Sciatic nerve (tissue), 2 donors: ENCODE measurements around the gene GNGT2. TPM values are rescaled to one million over a fixed set of nuclear protein-coding genes. Genes with fewer than 3 reads are reported as not detected.

Experiments used
- ATAC-seq: fragments of 200-7000 bp; cut with Tn5 transposase; one replicate; pipeline ENCODE4 v1.9.1; 2020; ENCODE audit warnings: mild to moderate bottlenecking, moderate library complexity
- DNase-seq: peaks from one replicate; pipeline ENCODE4 v3.0.0-alpha.2; 2020; ENCODE audit warnings: low spot score
- intact Hi-C: fragments of 100-400 bp; cut with DNase I; formaldehyde crosslinking; loops from one replicate; pipeline ENCODE4 v1.14.2; 2022
- total RNA-seq: library from RNA; stranded (reverse); fragmentation: NEBNext Ultra II Directional; extraction: Animal tissue kit (Norgen Biotek cat#: 25700); gene quantifications from one replicate; pipeline ENCODE4 v1.2.1, GENCODE V29; 2021
- donor health status: DM: no; HTN: no; CAD: no.
- donor health status: DM: no; HTN: no; CAD: no.

The GNGT2 gene
- total RNA-seq, 1 donor from 2014 or later: 1.3 TPM

DNA sequence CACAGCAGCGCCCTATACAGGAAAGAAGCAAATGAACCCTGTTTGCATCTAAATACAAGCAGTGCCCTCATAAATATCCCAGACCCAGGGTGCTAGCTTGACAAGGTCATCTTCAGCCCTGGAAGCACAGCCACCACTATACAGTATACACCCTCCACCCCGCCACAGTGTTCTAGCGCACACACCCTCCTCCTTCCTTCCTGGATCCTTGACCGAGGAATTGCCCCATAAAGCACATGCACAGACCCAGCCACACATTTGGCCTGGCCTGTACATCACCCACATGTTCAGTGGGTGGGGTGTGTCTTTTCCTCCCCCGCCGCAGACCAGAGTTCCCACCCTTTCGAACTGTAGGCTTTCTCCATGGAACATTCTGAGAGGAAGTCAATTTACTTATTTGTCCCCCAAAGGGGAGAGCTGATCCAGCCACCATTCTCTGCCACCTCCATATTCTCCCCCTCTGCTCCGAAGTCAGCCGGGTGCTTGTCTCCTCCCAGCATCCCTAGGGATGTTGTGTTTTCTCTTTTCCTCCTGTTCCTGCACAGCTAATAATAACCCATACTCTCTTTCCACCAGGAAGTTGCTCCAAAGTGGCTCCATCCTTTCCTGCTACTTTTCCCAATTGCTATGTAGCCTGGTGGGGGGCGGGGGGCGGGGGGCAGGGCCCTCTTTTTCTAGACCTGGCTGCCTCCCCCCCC lies 6.7 kb upstream of the GNGT2 start:
- ATAC-seq: peak; percentile 60
- intact Hi-C loops: no loop called here
- no peak for DNase-seq

GRCh38 chr17:49216482-49216881 lies 6.1 kb upstream of the GNGT2 start:
- DNase-seq: no peak
- intact Hi-C loops: no loop called here
- ATAC-seq: no peak

- intact Hi-C loops: no loop called here
- no peak for DNase-seq
- no peak for ATAC-seq
These were observed 4.4 kb upstream of the GNGT2 start for GRCh38 chr17:49214676-49215360.

DNA sequence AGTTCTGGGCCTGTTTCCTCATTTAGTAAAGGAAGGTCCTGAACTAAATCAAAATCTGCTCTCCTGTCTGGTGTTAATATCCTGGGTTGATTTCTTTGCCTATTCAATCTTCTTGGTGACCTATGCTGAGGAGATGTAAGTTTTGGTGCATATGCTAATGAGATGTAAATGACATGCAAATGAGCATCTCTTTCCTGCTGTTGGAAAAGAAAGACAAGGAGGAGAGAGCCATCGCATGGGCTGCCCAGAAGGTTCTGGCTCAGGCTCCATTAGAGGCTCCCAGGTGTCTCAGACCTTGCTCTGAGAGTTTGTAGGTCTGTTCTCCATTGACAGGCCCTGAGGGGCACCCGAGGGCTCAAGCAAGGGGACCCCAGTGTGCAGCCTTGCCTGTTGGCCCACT lies 3.5 kb upstream of the GNGT2 start:
- intact Hi-C loops: no loop called here
- DNase-seq: no peak
- no peak for ATAC-seq

GRCh38 chr17:49213399-49213798 lies 3.0 kb upstream of the GNGT2 start:
- intact Hi-C loops: no loop called here
- ATAC-seq (no peak), DNase-seq (no peak)

DNA sequence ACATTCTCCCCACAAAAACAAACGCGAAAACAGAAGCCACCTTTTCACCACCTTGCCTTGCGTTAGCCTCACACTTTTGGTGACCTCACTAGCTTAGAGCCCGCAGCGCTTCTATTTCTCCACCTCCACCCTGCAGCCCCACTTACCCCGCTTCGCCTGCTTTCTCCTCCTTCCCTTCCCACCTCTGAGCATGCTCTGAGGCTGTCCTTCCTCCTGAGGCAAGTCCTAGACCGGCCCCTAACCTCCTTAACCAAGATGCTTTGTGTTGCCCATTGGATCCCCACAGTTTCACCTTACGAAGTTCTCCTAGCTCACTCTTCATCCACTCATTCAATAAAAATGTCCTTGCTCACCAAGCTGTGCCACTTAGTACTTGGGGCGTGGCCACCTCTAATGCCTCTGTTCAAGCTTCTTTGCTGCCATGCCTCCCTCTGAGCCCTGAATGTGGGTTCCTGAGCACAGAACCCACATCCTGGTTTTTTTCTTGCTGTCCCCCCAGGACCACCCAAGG lies 1.3 kb downstream of the GNGT2 start:
- intact Hi-C loops: loop anchor here (10.0 kb wide), 1 partner anchor 176 kb away; no protein-coding TSS in a partner anchor
- ATAC-seq (no peak), DNase-seq (no peak)

DNA sequence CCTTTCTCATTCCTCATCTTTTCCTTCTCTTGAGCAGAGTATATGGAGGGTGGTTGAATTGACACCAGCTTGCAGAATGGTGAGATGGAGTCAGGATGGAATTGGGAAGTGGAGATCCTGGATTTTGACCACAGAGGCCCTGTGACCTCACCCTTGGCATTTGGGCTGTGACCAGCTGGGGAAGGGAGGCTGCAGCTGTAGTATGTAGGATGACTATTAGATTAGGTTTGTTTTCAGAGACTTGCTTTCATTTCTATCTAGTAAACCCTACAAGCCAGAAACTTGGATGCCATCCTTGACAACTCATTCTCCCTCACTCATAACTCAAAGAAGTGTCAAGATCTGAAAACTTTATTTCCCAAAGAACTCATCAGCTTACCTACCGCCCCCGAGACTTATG lies 5.9 kb downstream of the GNGT2 start:
- no peak for DNase-seq
- intact Hi-C loops: loop anchor here (10.0 kb wide), 1 partner anchor 180 kb away; no protein-coding TSS in a partner anchor
- no peak for ATAC-seq

- no peak for ATAC-seq
- DNase-seq: no peak
- intact Hi-C loops: loop anchor here (10.0 kb wide), 1 partner anchor 181 kb away; no protein-coding TSS in a partner anchor
These were observed 6.6 kb downstream of the GNGT2 start for GRCh38 chr17:49203796-49204195.

- intact Hi-C loops: loop anchor here (10.0 kb wide), 1 partner anchor 183 kb away; no protein-coding TSS in a partner anchor
- ATAC-seq: no peak
- DNase-seq: no peak
These were observed 8.9 kb downstream of the GNGT2 start for GRCh38 chr17:49201481-49201927.

DNA sequence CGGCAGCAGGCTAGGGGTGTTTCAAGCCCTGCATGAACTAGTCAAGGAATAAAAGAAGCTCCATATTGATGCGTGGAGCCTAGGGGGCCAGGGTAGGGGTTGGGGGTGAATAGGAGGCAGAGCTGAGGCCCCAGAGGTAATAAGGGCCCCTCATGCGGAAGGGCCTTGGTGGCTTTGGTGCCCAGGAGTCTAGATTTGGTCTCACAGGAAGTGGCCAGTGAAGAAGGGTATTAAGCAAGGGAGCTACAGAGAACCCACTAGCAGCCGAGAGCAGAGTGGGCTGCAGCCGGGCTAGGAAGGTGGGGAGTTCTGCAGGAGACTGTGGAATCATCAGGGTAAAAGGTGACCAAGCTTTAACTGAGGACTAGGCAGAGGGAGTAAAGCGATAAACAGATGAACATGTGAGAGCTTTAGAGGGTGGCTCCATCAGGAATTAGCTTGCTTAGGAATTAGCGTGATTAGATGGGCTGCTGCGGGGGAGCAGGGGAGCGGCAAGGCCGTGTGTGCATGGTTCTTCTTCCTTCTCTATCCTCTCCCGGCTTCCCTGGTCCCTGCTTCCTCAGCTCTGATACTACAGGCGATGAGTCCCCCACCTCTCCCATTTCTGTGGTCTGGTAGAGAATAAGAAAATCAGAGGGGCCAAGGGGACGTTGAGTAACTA lies 9.8 kb downstream of the GNGT2 start:
- DNase-seq (no peak), ATAC-seq (no peak)
- intact Hi-C loops: loop anchor here (10.0 kb wide), 1 partner anchor 184 kb away; no protein-coding TSS in a partner anchor

DNA sequence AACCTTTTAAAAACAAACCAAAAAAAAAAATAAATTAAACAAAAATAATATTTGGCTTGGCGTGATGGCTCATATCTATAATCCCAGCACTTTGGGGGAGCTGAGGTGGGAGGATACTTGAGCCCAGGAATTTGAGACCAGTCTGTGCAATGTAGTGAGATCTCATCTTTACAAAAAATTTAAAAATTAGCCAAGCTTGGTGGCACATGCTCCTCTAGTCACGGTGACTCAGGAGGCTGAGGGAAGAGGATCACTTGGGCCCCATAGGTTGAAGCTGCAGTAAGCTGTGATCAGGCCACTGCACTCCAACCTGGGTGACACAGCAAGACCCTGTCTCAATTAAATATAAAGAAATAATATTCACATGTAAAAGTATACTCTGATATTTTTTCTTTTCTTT lies 12.2 kb downstream of the GNGT2 start:
- no peak for DNase-seq
- no peak for ATAC-seq
- intact Hi-C loops: no loop called here

DNA sequence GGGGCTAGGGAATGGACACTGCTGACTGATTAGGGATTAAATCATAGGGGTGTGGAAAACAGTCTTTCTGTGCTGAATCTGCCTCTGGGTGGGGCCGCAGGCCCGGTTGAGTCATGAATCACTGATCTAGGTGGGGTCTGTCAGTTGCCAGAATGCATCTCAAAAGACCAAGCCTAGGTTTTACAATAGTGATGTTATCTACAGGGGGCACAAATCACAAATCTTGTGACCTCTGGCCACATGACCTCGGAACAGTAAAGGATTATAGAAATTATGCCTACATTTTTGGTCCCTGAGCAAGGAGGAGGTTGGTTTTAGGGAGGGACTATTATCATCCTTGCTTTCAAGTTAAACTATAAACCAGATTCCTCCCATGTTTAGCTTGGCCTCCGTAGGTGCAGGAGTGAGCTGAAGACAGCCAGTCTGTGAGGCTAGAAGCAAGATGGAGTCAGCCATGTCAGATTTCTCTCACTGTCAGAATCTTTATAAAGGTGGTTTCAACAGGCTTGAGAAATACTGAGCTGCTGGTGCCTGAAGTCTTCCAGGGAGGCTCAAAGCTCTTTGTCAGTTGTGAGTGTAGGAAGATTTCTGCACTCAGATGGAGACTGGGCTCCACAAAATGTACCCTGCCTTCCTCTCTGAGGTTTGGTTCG lies 12.9 kb downstream of the GNGT2 start:
- DNase-seq (no peak), ATAC-seq (no peak)
- intact Hi-C loops: no loop called here

DNA sequence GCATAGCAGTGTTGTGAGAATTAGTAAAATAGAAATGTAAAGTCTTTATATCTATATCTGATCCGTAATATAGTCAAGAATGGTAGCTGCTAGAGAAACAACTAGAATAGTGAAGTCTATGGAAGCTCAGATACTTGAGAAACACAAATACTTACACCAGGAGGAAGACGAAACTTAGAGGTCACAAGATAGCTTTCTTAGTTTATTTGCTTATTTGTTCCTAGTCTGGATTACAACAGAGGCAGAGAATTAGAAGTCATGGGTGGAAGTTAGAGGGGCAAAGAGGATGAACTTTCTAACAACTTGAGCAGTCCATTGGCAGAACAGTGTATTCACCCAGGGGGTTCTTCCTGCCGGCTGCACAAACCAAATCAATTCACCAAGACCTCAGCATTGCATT lies 13.9 kb downstream of the GNGT2 start:
- intact Hi-C loops: no loop called here
- no peak for DNase-seq
- no peak for ATAC-seq

DNA sequence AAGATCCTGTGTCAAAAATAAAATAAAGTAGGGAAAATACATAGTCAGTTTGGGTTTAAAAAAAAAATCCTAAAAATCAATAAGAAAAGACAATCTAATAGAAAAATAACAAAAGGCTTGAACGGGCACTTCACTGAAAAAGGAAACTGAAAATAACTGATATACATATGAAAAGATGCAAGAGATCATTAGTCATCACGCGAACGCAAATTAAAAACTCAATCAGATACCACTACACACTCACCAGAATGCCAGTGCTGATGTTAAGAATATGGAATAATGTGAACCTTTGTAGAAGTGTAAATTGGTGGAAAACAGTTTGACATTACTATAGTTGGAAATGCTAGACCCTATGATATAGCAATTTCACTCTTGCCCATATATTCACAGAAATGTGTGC lies 14.6 kb downstream of the GNGT2 start:
- DNase-seq (no peak), ATAC-seq (no peak)
- intact Hi-C loops: no loop called here

DNA sequence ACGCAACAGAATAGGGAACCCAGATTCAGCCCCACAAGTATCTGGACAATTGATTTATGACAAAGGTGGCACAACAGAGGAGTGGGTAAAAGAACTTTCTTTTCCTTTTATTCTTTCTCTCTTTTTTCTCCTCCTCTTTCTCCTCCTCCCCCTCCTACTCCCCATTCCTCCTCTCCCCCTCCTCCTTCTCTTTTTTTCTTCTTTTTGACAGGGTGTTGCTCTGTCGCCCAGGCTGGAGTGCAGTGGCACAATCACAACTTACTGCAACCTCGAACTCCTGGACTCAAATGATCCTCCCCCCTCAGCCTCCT lies 16.1 kb downstream of the GNGT2 start:
- DNase-seq: no peak
- ATAC-seq: no peak
- intact Hi-C loops: no loop called here

GRCh38 chr17:49193513-49194296 lies 16.7 kb downstream of the GNGT2 start:
- peak; percentile 9 for ATAC-seq
- intact Hi-C loops: no loop called here
- DNase-seq: peak; percentile 74

- intact Hi-C loops: no loop called here
- DNase-seq: peak; percentile 96
- ATAC-seq: peak; percentile 94
These were observed 18.2 kb downstream of the GNGT2 start for GRCh38 chr17:49191917-49192741.

DNA sequence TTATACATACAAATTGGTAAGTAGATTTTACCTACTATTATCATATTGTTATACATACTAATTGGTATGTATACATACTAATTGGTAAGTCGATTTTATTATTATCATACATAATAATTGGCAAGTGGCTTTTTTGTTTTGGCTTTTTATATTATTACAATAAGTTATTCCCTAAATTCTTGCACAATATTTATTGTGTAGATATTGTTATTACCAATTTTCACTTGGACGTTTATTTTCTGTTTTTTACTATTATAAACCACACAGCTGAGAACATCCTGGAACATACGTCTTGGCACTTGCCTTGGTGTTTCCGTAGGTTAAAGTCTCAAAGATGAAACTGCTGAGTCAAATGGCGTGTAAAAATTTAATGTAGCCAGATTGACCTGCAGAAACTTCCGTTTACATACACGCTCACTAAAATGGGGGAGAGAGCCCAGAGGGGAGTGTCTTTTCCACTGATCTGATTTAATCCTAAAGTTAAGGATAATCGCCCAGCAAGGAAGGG lies 18.9 kb downstream of the GNGT2 start:
- DNase-seq (no peak), ATAC-seq (no peak)
- intact Hi-C loops: no loop called here
